ENCODE results near the gene VN1R2.

The VN1R2 gene

GRCh38 chr19:53308339-53308811 is 50.3 kb downstream of the VN1R2 start:
- TF ChIP-seq GATA3 (IDR thresholded peaks at IDR 0.05; ENCODE audit: low read depth, low read length): no peak
- no peak for TF ChIP-seq GATA2 (IDR thresholded peaks at IDR 0.05; ENCODE audit: low read depth, low read length)

All from SH-SY5Y (cell line).